Fibroblast of lung (primary cell): ENCODE measurements around the gene SNAP25. TPM values are rescaled to one million over a fixed set of nuclear protein-coding genes. Genes with fewer than 3 reads are reported as not detected.
A peak's percentile ranks its signal among the peaks of the same experiment; 100 is the strongest.

Experiments
- DNase-seq, 2 donors: peaks; one replicate each; pipeline versions ENCODE4 v3.0.0 to v3.0.0-alpha.2; 2010; ENCODE audit warnings: low read depth in 2 of 2
- H2AFZ ChIP-seq: 2 replicates; pipeline ENCODE4 v1.5.1; 2012; ENCODE audit warnings: low read length, control low read depth, inconsistent platforms
- H3K27ac ChIP-seq: 2 replicates; pipeline ENCODE4 v1.5.1; 2011; ENCODE audit warnings: low read length, control low read depth; ENCODE audit not compliant: insufficient read depth
- H3K27me3 ChIP-seq: 2 replicates; pipeline ENCODE4 v1.5.1; 2011; ENCODE audit warnings: mild to moderate bottlenecking, low read length; ENCODE audit not compliant: control insufficient read depth, insufficient read depth
- H3K36me3 ChIP-seq: 2 replicates; pipeline ENCODE4 v1.5.1; 2011; ENCODE audit warnings: low read length; ENCODE audit not compliant: control insufficient read depth, insufficient read depth
- H3K4me1 ChIP-seq: 2 replicates; pipeline ENCODE4 v1.5.1; 2011; ENCODE audit warnings: low read length; ENCODE audit not compliant: control insufficient read depth, insufficient read depth; ENCODE audit errors: extremely low read depth
- H3K4me2 ChIP-seq: 2 replicates; pipeline ENCODE4 v1.5.1; 2011; ENCODE audit warnings: low read length, control low read depth; ENCODE audit not compliant: insufficient read depth; ENCODE audit errors: extremely low read depth
- H3K4me3 ChIP-seq, 4 experiments: fragments of 200-600 bp in 1 of 4; sonication (generic) in 1 of 4; replicated peaks in 1 of 4; 2 replicates each; pipeline ENCODE4 v1.5.1; 2011 to 2016; ENCODE audit warnings: low read length in 4 of 4, low read depth in 3 of 4, mild to moderate bottlenecking in 3 of 4, control low read depth in 2 of 4, inconsistent platforms in 1 of 4, mixed read lengths in 1 of 4; ENCODE audit not compliant: insufficient read depth in 1 of 4; ENCODE audit errors: control extremely low read depth in 1 of 4
- H3K79me2 ChIP-seq: 2 replicates; pipeline ENCODE4 v1.5.1; 2012; ENCODE audit warnings: mild to moderate bottlenecking, low read length, inconsistent platforms; ENCODE audit not compliant: control insufficient read depth, insufficient read depth
- H3K9ac ChIP-seq: 2 replicates; pipeline ENCODE4 v1.5.1; 2011; ENCODE audit warnings: mild to moderate bottlenecking, low read length, control low read depth; ENCODE audit not compliant: insufficient read depth
- H3K9me3 ChIP-seq: 2 replicates; pipeline ENCODE4 v1.5.1; 2012; ENCODE audit warnings: low read depth, low read length; ENCODE audit not compliant: control insufficient read depth, insufficient read depth
- H4K20me1 ChIP-seq: 2 replicates; pipeline ENCODE4 v1.5.1; 2011; ENCODE audit warnings: low read length; ENCODE audit not compliant: control insufficient read depth, insufficient read depth; ENCODE audit errors: extremely low read depth
- CTCF ChIP-seq, 2 donors: IDR thresholded peaks in 1 of 2; conservative IDR thresholded peaks in 1 of 2; 1 replicate in 1 of 2; 2 replicates in 1 of 2; pipeline ENCODE4 v1.5.1; 2011 to 2012; ENCODE audit warnings: low read length in 2 of 2, control low read depth in 1 of 2, inconsistent platforms in 1 of 2, low read depth in 1 of 2, mild to moderate bottlenecking in 1 of 2
- EZH2 ChIP-seq: IDR thresholded peaks from 2 replicates; pipeline ENCODE4 v1.5.1; 2012; ENCODE audit warnings: low read length, control low read depth, mild to moderate bottlenecking; ENCODE audit errors: missing control alignments
- polyA plus RNA-seq, 2 donors: library from polyadenylated mRNA; depleted of rRNA in 1 of 2; stranded (reverse) in 1 of 2; unstranded in 1 of 2; fragments of >200 nt; gene quantifications; 2 replicates each; pipeline ENCODE4 v1.2.1, GENCODE V29; 2011 to 2012; ENCODE audit warnings: missing spikeins in 1 of 2
- total RNA-seq: library from RNA; depleted of rRNA; stranded (reverse); fragments of >200 nt; gene quantifications from 2 replicates; pipeline ENCODE4 v1.2.1, GENCODE V29; 2014

SNAP25 gene
- total and polyA plus RNA-seq, 2 donors (not counting 1 experiment from before 2014, with no cell fraction given) = 4.5 to 8.2 TPM

- TF ChIP-seq EZH2 = no peak
- no peak for TF ChIP-seq CTCF (conservative IDR thresholded peaks at IDR 0.05 in 1 of 2, IDR thresholded peaks at IDR 0.05 in 1 of 2; ENCODE audit: low read depth in 1 of 2, low read length in 2 of 2)
- Histone ChIP-seq H3K27me3 (no peaks in the 10 kb centered on the region), H3K4me1 (no peaks in the 10 kb centered on the region), H3K9me3 (no peaks in the 10 kb centered on the region), H3K4me3 (no peak overlapping the region), H3K4me2 (no peak overlapping the region), H3K27ac (no peak overlapping the region), H3K9ac (no peak overlapping the region), H4K20me1 (no peaks in the 10 kb centered on the region), H3K36me3 (no peaks in the 10 kb centered on the region), H3K79me2 (no peaks in the 10 kb centered on the region), H2AFZ (no peak overlapping the region)
- no peak for DNase-seq
Measured at GRCh38 chr20:10194166-10194565, 24.5 kb upstream of the SNAP25 start.

- no peak for TF ChIP-seq EZH2
- Histone ChIP-seq H3K36me3 (no peaks in the 10 kb centered on the region), H3K9ac (no peak overlapping the region), H4K20me1 (no peaks in the 10 kb centered on the region), H3K4me2 (no peak overlapping the region), H2AFZ (no peak overlapping the region), H3K79me2 (no peaks in the 10 kb centered on the region), H3K4me1 (no peaks in the 10 kb centered on the region), H3K27me3 (no peaks in the 10 kb centered on the region), H3K9me3 (no peaks in the 10 kb centered on the region), H3K27ac (no peak overlapping the region), H3K4me3 (no peak overlapping the region)
- peak; percentile 60 to 79 for DNase-seq
Measured at GRCh38 chr20:10200330-10200729, 18.3 kb upstream of the SNAP25 start.

- TF ChIP-seq CTCF (conservative IDR thresholded peaks at IDR 0.05 in 1 of 2, IDR thresholded peaks at IDR 0.05 in 1 of 2; ENCODE audit: low read depth in 1 of 2, low read length in 2 of 2) (no peak), EZH2 (no peak)
- Histone ChIP-seq H3K4me1 (no peaks in the 10 kb centered on the region), H3K4me3 (no peak overlapping the region), H3K79me2 (no peaks in the 10 kb centered on the region), H3K9ac (no peak overlapping the region), H3K27me3 (no peaks in the 10 kb centered on the region), H2AFZ (no peak overlapping the region), H4K20me1 (no peaks in the 10 kb centered on the region), H3K4me2 (no peak overlapping the region), H3K36me3 (no peaks in the 10 kb centered on the region), H3K9me3 (no peaks in the 10 kb centered on the region), H3K27ac (no peak overlapping the region)
- DNase-seq = peak; percentile 61 to 70
Measured at GRCh38 chr20:10201321-10201870, 17.2 kb upstream of the SNAP25 start.
